T-helper 22 cell (primary cell): ENCODE results near the gene PITPNC1.

Experiments used
- DNase-seq: peaks from one replicate; pipeline ENCODE4 v3.0.0-alpha.2; 2020; ENCODE audit warnings: low read depth

The PITPNC1 gene

GRCh38 chr17:67549820-67550219 lies 172.7 kb downstream of the PITPNC1 start:
- DNase-seq = no peak

- DNase-seq = no peak
These were observed 177.6 kb downstream of the PITPNC1 start for GRCh38 chr17:67554634-67555033.

GRCh38 chr17:67555855-67556254 lies 178.8 kb downstream of the PITPNC1 start:
- no peak for DNase-seq

- DNase-seq = no peak
These were observed 180.2 kb downstream of the PITPNC1 start for GRCh38 chr17:67557052-67557845.

- no peak for DNase-seq
These were observed 180.8 kb downstream of the PITPNC1 start for GRCh38 chr17:67557921-67558320.

GRCh38 chr17:67558740-67559380 lies 181.8 kb downstream of the PITPNC1 start:
- no peak for DNase-seq

GRCh38 chr17:67559381-67559966 lies 182.4 kb downstream of the PITPNC1 start:
- DNase-seq = no peak

GRCh38 chr17:67562005-67562404 lies 184.9 kb downstream of the PITPNC1 start:
- DNase-seq = no peak

- DNase-seq = no peak
These were observed 186.7 kb downstream of the PITPNC1 start for GRCh38 chr17:67563692-67564228.

- no peak for DNase-seq
These were observed 188.0 kb downstream of the PITPNC1 start for GRCh38 chr17:67565068-67565467.

GRCh38 chr17:67566656-67567055 lies 189.6 kb downstream of the PITPNC1 start:
- DNase-seq = no peak

- DNase-seq = no peak
These were observed 192.0 kb downstream of the PITPNC1 start for GRCh38 chr17:67569015-67569451.

- no peak for DNase-seq
These were observed 192.8 kb downstream of the PITPNC1 start for GRCh38 chr17:67569873-67570272.

GRCh38 chr17:67570797-67571196 lies 193.7 kb downstream of the PITPNC1 start:
- no peak for DNase-seq

- no peak for DNase-seq
These were observed 194.4 kb downstream of the PITPNC1 start for GRCh38 chr17:67571478-67571877.

GRCh38 chr17:67573987-67574657 lies 197.0 kb downstream of the PITPNC1 start:
- no peak for DNase-seq

GRCh38 chr17:67574658-67575293 lies 197.7 kb downstream of the PITPNC1 start:
- DNase-seq = no peak

GRCh38 chr17:67575325-67575724 lies 198.2 kb downstream of the PITPNC1 start:
- DNase-seq = no peak

- DNase-seq = no peak
These were observed 199.5 kb downstream of the PITPNC1 start for GRCh38 chr17:67576471-67577115.

GRCh38 chr17:67577429-67578141 lies 200.5 kb downstream of the PITPNC1 start:
- DNase-seq = no peak

- no peak for DNase-seq
These were observed 201.0 kb downstream of the PITPNC1 start for GRCh38 chr17:67578142-67578457.
